ENCODE measurements around the gene TNFRSF21. TPM values are rescaled to one million over a fixed set of nuclear protein-coding genes. Genes with fewer than 3 reads are reported as not detected.

Gene TNFRSF21
- total RNA-seq, 2 donors from 2014 or later: 7.3 to 15.3 TPM

DNA sequence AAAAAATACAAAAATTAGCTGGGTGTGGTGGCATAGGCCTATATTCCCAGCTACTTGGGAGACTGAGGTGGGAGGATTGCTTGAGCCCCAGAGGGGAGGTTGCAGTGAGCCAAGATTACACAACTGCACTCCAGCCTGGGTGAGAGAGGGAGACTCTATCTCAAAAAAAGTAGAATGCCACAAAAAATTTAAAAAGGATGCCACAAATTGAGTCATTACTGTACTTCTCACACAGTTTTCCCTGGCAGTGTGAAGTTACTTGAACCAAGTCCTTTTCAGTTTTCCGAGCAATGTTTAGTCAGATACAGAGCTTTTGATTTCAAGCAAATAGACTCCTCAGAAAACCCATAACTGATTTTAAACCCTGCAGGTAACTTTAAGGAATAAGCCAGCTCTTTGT, 53.3 kb downstream of the TNFRSF21 start:
- ATAC-seq (ENCODE audit: insufficient number of reproducible peaks, low FRiP score, low read depth): no peak
- no peaks in the 10 kb centered on the region for H3K27me3 ChIP-seq (replicated peaks; ENCODE audit: insufficient read depth)
- no peaks in the 10 kb centered on the region for H3K36me3 ChIP-seq
- H3K4me3 ChIP-seq: no peak overlapping the region
- no peaks in the 10 kb centered on the region for H3K9me3 ChIP-seq
- H3K27ac ChIP-seq: no peak overlapping the region
- no peaks in the 10 kb centered on the region for H3K4me1 ChIP-seq (ENCODE audit: control insufficient read depth in 1 of 2, low read depth in 2 of 2)
- TF ChIP-seq, protein P1, sequence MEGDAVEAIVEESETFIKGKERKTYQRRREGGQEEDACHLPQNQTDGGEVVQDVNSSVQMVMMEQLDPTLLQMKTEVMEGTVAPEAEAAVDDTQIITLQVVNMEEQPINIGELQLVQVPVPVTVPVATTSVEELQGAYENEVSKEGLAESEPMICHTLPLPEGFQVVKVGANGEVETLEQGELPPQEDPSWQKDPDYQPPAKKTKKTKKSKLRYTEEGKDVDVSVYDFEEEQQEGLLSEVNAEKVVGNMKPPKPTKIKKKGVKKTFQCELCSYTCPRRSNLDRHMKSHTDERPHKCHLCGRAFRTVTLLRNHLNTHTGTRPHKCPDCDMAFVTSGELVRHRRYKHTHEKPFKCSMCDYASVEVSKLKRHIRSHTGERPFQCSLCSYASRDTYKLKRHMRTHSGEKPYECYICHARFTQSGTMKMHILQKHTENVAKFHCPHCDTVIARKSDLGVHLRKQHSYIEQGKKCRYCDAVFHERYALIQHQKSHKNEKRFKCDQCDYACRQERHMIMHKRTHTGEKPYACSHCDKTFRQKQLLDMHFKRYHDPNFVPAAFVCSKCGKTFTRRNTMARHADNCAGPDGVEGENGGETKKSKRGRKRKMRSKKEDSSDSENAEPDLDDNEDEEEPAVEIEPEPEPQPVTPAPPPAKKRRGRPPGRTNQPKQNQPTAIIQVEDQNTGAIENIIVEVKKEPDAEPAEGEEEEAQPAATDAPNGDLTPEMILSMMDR (IDR thresholded peaks at IDR 0.05): no peak
- DNase-seq (ENCODE audit: low spot score): no peak

DNA sequence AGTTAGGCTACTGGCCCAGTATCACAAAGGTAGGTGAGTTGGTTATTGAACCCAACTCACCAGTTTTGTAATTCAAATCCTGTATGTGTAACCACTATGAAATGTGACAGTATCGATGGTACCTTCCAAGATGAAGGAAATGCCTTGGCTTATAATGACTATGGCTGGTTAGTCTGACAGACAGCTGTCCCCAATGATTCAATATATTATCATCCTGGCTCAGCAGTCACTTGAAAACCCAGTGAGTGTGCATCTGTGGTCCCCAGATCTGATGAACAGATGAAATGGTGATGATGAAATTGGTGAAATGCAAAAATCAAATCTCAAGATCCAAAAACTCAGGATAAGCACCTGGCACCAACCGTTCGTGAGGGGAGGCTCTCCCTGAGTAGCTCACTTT, 54.8 kb downstream of the TNFRSF21 start:
- H3K27me3 ChIP-seq (replicated peaks; ENCODE audit: insufficient read depth): no peaks in the 10 kb centered on the region
- H3K4me1 ChIP-seq (ENCODE audit: control insufficient read depth in 1 of 2, low read depth in 2 of 2): no peaks in the 10 kb centered on the region
- H3K9me3 ChIP-seq: no peaks in the 10 kb centered on the region
- no peak for DNase-seq (ENCODE audit: low spot score)
- no peak for ATAC-seq (ENCODE audit: insufficient number of reproducible peaks, low FRiP score, low read depth)
- no peak overlapping the region for H3K4me3 ChIP-seq
- TF ChIP-seq, protein P1 (IDR thresholded peaks at IDR 0.05): no peak
- no peaks in the 10 kb centered on the region for H3K36me3 ChIP-seq
- H3K27ac ChIP-seq: no peak overlapping the region

DNA sequence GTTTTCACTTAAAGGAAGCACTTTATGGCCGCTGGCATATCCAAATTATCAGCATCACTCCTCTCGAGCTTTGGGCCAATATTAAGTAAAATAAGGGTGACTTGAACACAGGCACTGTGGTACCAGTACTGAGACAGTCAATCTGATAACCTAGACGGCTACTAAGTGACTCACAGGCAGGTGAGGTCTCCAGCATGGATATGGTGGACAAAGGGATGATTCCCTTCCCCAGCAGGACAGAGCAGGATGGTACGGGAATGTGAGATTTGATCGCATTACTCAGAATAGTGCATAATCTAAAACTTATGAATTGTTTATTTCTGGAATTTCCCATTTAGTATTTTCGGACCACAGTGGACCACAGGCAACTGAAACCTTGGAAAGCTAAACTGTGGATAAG, 55.7 kb downstream of the TNFRSF21 start:
- Histone ChIP-seq H3K27me3 (replicated peaks; ENCODE audit: insufficient read depth) (no peaks in the 10 kb centered on the region), H3K27ac (no peak overlapping the region), H3K4me1 (ENCODE audit: control insufficient read depth in 1 of 2, low read depth in 2 of 2) (no peaks in the 10 kb centered on the region), H3K9me3 (no peaks in the 10 kb centered on the region), H3K4me3 (no peak overlapping the region), H3K36me3 (no peaks in the 10 kb centered on the region)
- TF ChIP-seq, protein P1 (IDR thresholded peaks at IDR 0.05): no peak
- DNase-seq (ENCODE audit: low spot score) (no peak), ATAC-seq (ENCODE audit: insufficient number of reproducible peaks, low FRiP score, low read depth) (no peak)

DNA sequence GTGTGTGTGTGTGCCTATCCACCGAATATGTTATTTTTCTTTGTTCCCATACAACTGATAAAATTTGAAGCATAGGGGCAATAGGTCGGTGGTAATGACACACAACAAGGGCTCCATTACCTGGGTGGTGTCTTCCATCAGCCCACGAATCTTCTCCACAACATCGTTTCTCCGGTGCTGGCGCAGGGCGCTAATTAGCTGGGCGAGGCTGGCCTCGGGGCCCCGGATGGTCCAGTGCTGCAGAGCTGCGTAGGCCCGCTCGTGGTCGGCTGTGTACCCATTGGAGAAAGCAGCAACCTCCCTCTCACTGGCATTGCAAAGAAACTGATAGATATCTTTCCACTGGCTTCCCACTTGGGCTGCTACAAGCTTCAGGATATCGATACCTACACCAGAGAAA, 56.6 kb downstream of the TNFRSF21 start:
- no peaks in the 10 kb centered on the region for H3K4me1 ChIP-seq (ENCODE audit: control insufficient read depth in 1 of 2, low read depth in 2 of 2)
- H3K4me3 ChIP-seq: no peak overlapping the region
- no peaks in the 10 kb centered on the region for H3K36me3 ChIP-seq
- H3K27me3 ChIP-seq (replicated peaks; ENCODE audit: insufficient read depth): no peaks in the 10 kb centered on the region
- DNase-seq (ENCODE audit: low spot score): no peak
- TF ChIP-seq, protein P1 (IDR thresholded peaks at IDR 0.05): no peak
- H3K27ac ChIP-seq: no peak overlapping the region
- H3K9me3 ChIP-seq: no peaks in the 10 kb centered on the region
- ATAC-seq (ENCODE audit: insufficient number of reproducible peaks, low FRiP score, low read depth): no peak

DNA sequence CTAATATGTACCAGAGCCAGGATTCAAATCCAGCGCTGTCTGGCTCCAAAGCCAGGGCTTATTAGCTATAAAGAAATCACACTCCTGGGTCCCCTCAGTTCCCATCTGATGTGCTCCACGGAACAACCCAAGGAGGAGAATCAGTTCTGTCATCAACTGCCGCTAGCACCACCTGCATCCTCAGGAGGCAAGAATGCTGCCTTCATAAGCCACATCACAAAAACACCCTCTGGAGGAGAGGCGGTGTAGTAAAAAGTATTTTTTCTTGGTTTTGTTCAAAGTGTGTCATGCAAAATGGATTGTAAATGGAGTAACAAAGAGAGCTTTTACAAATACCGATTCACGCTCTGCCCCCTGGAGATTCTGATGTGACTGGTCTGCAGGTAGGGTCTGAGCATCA, 57.1 kb downstream of the TNFRSF21 start:
- H3K36me3 ChIP-seq: no peaks in the 10 kb centered on the region
- H3K9me3 ChIP-seq: no peaks in the 10 kb centered on the region
- DNase-seq (ENCODE audit: low spot score) (no peak), ATAC-seq (ENCODE audit: insufficient number of reproducible peaks, low FRiP score, low read depth) (no peak)
- H3K4me1 ChIP-seq (ENCODE audit: control insufficient read depth in 1 of 2, low read depth in 2 of 2): no peaks in the 10 kb centered on the region
- H3K4me3 ChIP-seq: no peak overlapping the region
- no peaks in the 10 kb centered on the region for H3K27me3 ChIP-seq (replicated peaks; ENCODE audit: insufficient read depth)
- TF ChIP-seq, protein P1 (IDR thresholded peaks at IDR 0.05): no peak
- no peak overlapping the region for H3K27ac ChIP-seq

All from thoracic aorta (tissue), 2 donors.